COLO668 (cell line): Measurements from ENCODE around the gene SMIM24.

Source experiments
- DNase-seq: peaks from one replicate; lab custom pipeline; 2025; ENCODE audit not compliant: unreplicated experiment; lab: John Stamatoyannopoulos, UW

The SMIM24 gene

DNA sequence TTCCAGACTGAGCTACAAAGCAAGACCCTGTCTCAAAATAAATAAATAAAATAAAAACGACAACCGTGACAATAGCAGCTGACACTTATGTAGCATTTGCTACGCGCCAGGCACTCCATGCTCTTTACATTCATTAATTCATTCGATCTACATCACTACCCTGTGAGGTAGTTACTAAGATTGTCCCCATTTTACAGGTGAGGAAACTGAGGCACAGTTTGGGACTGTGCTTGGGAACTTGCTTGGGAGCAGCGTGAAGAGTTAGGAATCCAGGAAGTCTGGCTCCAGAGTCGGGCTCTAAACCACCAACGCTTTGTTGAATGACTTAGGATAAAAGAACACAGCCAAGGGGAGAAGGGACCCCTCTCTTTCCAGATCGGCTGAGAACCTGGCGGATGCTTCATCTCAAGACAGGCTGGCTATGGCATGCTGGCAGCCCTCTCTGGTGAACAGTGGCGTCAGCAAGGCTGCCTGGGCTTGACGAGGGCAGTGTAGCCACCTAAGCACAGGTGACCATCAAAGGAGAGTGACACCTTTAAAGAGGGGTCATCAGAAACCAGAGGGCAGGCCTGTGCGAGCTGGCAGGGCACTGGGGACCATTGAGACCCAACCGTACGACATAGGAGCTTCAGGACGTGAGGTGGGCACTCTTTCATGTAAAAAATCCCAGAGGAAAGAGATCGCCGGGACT lies 19.6 kb upstream of the SMIM24 start:
- DNase-seq, result peak; percentile 22

DNA sequence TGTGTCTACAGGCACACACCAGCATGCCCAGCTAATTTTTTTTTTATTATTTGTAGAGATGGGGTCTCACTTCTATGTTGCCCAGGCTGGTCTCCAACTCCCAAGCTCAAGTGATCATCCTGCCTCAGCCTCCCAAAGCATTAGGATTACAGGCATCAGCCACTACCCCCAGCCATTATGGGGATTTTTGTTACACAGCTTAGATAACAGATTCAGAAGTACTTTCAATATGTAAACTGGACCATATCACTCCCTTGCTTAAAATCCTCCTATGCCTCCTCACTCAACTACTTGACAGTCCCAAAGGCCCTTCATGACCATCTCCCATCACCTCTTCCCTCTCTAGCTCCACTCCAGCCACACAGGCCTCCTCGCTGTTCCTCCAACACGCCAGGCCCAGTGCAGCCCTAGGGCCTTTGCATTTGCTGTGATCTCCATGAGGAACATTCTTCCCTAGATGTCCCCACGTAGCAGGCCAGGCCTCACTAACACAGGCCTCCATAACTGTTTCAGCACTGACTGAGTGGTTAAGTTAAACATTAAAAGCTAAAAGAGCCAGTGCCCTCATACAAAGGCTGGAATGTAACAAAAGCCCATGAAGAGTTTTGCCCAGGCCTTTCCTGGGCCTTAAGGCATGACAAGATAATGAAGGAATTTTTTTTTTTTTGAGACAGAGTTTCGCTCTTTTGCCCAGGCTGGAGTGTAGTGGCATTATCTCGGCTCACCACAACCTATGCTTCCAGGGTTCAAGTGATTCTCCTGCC lies 17.6 kb upstream of the SMIM24 start:
- no peak for DNase-seq

DNA sequence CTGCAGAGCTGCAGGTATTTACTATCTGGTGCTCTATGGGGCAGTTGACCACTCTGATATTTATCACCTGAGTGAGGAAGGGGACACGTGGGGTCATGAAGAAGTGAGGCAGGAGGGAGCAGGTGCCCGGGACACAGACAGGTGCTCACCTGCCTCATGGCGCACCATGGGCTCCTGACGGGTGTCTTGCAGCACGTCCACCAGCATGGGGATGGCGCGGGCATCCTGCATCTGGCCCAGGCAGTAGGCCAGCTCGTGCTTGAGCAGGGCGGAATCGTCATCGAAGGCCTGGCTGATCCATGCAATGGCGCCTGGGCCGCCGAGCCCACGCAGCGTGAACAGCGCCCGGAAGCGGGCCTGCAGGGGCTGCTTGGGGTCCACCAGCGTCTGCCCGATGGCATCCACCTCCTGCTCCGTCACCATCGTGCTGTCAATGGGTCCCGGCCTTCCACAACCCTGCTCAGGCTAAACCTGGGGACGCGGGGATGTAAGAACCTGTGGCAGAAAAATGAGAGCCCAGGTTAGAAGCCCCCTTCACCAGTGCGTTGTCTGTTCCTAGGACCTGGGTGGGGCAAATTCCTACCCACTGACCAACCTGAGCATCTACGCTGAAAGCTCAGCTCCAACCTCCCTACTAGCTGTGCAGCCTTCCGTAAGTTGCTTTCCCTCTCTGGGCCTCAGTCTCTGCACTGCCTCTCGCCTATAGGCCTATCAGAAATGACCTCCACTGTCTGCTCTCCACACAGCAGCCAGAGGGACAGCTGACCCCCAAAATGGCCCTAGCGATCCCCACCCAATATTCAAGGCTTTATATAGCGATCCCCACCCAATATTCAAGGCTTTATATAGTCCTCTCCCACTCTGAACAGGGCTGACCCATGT lies 16.3 kb upstream of the SMIM24 start:
- no peak for DNase-seq

DNA sequence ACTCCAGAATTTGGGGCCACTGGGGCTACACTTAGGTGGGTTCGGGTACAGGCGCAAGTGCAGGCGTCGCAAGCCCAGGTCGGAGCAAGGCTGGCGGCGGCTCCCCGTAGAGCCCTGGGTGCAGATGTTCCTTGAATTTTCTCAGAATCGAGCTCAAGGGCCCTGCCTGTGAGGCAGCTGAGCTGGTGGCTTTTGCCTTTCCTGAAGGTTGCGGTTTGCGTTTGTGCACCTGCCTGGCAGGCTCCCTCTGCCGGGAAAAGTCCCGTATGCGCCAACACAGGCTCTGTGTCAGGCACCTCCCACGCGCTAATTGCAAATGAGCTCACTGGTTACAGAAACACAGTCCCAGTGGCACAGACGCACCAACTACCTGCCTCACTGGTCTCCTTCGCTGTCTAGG lies 14.2 kb upstream of the SMIM24 start:
- peak; percentile 51 for DNase-seq

DNA sequence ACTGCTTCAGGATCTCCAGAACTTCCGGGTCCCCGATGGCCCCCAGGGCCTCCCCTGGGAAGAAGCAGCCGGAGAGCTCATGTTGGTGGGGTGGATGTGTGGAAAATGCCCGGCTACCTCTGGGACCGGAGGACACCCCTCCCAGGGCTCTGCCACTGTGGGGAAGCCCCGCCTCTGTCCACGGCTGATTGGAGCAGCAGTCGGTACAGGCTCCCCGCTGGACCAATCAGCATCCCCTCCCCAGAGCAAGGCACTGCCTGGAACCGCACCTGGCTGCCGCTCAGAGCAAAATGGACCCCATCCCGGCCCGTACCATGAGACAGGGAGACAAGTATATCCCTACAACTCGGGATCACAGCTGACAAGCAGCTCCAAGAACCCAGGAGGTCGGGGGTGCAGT lies 13.7 kb upstream of the SMIM24 start:
- DNase-seq, result peak; percentile 11

DNA sequence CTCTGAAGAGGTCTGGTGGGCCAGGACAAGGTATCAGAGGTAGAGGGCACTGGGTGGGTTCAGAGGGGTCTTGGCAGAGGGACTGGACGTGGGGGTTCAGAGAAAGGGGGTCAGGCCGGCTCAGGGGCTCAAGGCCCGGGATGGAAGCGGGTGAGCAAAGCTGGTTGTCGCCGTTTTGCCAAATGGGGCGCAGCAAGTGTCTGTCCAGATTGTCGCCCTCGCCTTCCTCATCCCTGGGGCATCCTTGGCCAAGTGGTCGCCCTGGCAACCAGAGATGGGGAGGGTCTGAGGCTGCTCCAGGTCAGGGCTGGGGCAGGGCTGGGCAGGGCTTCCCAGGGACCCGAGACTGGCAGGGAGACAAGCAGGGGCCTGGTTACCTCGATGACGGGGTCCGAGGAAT lies 13.3 kb upstream of the SMIM24 start:
- DNase-seq, result no peak

DNA sequence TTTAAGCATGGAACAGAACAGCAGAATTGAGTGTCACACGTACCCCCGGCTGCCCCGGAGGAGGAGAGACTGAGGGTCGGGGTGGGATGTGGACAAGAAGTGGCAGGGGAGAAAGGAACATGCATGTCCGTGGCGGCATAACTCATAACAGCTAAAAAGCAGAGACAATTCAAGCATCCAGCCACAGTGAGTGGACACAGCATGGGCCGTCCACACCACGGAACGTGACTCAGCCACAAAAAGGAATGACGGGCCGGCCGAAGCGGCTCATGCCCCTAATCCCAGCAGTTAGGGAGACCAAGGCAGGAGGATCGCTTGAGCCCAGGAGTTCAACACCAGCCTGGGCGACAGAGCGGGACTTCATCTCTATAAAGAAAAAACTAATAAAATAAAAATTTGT lies 12.6 kb upstream of the SMIM24 start:
- DNase-seq, result no peak

DNA sequence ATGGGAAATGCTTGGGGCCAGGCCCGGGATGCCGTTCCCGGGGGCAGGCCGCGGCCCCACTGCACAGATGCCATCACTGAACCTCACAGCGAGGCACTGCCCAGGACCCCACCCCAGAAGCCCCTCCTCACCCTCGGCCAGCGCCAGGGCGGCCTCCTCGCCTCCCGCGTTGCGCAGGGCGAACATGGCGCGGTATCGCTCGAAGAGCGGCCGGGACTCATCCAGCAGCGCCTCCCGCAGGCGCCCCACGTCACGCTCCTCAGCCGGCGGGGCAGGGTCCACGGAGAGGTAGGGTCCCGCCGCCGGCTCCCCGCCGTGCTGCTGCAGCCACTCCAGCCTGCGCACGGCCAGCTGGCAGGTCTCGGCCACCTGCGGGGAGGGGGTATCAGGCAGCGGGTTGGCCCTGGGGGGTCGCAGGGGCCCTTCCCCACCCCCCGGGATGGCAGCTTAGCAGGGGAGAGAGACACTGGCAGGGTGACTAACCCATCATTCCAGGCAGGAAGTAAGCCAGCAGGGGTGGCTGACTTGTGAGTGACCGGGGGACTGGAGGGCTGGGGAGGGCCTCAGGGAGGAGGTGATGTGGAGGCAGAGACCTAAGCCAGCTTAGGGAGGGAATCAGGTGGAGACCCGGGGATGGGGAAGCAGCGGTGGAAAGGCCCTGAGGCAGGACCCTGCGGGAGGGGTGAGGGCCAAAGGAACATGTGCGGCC lies 12.0 kb upstream of the SMIM24 start:
- DNase-seq, result no peak

DNA sequence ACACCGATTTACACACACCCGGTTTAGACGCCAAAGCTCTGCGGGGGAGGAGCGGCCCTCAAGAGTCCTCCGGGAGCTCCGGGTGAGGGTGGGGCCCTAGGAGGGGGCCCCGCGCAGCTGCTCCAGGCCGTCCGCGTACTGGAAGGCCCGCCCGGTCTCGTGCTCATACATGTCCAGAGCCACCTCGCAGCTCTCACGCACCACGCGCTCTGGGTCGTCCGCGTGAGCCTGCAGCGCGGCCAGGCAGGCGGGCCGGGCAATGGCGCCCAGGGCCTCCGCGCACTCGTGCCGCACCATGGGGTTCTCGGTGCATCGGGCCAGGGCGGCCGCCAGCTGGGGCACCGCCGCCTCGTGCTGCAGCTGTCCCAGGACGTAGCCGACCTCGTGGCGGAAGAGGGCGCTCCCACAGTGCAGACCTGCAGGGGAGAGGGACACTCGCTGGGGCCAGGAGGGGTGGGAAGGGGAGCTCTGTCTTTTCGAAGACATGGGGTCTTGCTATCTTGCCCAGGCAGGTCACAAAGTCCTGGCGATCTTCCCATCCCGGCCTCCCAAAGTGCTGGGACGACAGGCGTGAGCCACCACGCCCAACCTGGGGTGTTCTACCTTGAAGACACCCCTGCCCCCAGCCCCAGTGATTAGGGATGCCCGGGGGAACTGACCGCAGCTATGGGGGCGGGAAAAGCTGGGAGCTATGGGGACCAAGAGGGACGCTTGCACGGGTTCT lies 11.2 kb upstream of the SMIM24 start:
- DNase-seq, result no peak

DNA sequence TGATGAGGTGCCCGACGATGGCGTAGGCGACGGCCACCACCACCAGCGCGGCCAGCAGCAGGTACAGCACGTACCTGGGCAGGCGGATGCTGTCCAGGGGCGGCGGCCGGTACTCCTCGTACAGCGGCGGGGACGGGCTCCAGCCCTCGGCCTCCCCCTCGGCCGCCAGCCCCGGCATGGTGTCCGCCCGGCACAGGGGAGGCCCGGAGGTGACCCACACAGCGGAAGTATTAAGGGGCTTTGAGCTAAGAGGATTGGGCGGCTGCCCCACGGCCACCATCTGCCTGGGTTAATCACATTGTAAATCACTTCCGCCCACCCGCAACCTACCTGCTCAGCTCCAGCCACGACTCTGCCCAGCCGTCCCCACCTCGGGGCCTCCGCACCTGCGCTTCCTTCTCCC lies 2.9 kb upstream of the SMIM24 start, which contains the start of gene SMIM44:
TSS of gene SMIM44 (minus strand) at position 216 of the 403 bp plus-strand sequence. CDS start at position 178, 38 bp downstream.
- DNase-seq, result peak; percentile 66

DNA sequence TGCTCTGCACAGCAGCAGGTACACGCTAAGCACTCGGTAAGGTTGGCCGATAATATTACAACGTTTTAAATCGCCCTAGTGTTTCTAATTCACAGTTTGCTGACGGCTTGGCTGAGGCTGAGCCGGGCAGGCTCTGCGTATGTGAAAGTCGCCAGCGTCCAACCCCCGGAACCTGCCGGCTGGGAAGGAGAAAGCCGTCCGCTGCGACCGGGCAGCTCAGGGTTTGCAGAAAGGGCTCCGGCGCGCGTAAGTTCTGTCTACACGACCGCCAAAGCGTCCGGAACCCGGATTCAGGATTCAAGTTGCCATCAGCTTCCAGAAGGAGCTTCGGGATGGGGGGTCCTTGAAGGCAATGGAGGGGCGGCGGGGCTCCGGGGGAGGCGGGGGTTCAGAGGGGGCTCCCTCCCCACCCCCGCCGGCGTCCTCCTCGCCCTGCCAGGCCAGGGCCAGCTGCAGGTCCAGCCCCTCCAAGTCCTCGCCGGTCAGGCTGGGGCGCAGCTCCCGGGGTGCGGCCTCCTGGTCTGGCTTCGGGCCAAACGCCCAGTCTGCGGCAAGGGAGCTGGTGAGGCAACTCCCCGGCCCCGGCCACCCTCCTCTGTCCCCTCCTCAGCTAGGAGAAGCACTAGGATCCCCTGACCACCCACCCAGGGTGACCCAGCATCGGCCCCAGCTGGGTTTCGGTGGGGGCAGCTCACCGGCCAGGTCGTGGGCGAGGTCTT lies 2.3 kb upstream of the SMIM24 start:
- peak; percentile 67 for DNase-seq

DNA sequence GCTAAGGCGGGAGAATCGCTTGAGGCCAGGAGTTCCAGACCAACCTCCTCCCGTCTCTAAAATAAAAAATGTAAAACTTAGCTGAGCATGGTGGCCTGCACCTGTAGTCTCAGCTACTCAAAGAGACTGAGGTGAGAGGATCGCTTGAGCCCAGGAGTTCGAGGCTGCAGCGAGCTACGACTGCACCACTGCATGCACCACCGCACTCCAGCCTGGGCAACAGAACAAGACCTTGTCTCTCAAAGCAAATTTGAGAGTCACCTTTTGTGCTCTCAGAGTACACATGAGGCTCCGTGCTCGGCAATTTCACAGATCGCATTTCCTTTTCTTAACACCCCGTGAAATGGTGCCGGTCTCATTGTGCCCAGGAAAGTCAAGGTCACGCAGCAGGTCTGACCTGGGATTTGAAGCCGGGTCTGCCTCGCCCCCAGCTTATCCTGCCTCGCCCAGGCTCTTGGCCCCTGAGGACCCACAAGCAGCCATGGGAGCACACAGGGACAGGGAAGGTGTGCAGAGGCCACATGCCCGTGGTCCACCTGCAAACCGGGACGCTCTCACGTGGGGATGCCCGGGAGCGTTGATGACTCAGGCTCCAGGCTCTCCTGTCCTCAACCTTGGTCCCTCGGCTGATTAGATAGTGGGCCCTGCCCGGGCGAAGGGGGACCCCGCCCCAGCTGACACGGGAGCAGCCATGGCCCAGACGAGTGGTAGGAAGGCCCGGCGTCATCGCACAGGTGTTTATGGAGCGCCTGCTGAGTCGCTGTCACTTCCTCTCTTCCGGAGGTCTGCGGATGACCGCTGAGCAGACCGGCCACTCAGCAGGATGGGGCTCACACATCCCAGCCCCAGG lies 1.1 kb upstream of the SMIM24 start:
- DNase-seq, result peak; percentile 47

DNA sequence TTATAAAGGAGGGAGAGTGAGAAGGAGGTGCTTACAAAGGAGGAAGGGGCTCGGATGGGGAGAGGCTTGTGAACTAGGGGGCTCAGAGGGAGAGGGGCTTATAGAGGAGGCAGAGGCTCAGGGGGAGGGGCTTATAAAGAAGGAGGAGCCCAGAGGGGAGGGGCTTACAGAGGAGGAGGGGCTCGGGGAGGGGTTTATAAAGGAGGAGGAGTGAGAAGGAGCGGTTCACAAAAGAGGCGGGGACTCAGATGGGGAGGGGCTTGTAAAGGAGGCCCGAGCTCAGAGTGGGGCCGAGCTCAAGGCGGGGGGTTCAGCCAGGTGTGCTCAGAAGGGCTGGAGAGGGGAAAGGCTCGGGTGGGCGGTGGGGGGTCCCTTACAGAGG lies 500 bp downstream of the SMIM24 start:
- DNase-seq, result peak; percentile 18

DNA sequence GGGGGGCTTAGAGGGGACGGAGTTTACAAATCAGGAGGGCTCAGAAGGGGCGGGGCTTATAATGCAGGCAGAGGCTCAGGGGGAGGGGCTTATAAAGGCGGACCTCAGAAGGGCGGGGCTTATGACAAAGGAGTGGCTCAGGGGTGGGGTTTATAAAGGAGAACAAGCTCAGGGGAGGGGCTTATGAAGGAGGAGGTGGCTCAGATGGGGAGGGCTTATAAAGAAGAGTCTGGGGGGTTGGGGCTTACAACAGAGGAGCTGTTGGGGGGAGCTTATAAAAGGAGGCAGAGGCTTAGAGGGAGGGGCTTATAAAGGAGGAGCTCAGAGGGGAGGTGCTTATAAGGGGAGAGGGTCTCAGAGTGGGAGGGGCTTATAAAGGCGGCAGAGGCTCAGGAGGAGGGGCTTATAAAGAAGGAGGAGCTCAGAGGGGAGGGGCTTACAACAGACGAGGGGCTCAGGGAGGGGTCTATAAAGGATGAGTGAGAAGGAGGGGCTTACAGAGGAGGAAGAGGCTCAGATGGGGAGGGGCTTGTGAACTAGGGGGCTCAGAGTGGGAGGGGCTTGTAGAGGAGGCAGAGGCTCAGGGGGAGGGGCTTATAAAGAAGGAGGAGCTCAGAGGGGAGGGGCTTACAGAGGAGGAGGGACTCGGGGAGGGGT lies 1.0 kb downstream of the SMIM24 start:
- DNase-seq, result no peak

DNA sequence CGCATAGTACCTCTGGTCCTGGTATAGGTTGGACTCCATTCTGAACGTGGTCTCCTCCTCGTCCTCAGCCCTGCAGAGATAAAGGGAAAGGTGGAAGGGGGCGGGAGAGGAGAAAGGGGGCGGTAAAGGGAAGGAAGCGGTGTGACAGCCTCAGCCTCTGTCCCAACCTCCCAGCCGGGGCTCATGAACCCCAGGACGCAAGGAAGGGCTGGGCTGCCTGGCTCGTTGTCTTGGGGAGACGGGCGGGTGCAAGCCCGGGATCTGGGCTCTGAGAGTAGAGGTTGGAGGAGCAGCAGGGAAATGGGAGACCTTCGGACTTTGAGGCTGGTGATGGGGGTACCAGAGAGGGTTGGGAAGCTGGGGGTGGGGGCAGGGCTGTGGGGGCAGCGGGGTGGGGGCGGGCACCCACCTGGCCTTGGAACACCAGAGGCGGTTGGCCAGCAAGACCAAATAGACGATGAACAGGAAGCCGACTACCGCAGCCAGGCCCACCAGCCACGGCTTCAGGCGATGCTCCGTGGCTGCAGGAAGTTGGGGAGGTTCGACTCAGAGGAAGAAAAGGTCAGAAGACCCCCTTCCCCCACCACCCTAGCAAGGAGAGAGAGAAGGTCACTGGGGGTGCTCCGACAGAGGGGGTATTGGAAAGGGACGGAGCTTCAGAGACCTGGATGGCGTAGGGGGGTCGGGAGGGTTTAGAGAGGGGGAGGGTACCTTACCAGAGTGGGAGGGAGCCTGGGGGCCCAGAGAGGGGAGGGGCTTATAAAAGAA lies 1.7 kb downstream of the SMIM24 start:
- no peak for DNase-seq

DNA sequence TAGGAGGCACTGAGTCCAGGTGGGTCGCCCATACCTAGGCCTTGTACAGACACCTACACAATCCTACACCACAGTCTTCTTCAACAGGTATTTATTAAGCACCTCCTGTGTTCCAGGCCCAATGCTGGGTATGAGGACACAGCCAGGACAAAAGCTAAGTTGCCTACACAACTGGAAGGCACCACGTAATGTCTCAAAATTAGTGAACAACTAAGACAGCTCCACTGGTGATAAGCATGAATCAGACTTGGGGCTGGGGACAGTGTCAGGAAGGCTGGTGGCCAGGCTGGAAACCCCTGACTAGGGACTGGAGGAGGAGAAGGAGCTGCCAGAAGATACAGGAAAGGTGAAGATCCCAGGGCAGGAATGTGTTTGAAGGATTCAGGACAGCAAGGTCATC lies 2.4 kb downstream of the SMIM24 start:
- no peak for DNase-seq

DNA sequence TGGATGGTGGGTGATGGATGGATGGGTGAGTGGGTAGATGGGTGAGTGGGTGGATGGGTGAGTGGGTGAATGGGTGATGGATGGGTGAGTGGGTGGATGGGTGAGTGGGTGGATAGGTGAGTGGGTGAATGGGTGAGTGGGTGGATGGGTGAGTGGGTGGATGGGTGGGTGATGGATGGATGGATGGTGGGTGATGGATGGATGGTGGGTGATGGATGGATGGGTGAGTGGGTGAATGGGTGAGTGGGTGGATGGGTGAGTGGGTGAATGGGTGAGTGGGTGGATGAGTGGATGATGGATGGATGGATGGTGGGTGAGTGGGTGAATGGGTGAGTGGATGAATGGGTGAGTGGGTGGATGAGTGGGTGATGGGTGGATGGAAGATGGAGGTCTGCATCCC lies 2.8 kb downstream of the SMIM24 start:
- no peak for DNase-seq

DNA sequence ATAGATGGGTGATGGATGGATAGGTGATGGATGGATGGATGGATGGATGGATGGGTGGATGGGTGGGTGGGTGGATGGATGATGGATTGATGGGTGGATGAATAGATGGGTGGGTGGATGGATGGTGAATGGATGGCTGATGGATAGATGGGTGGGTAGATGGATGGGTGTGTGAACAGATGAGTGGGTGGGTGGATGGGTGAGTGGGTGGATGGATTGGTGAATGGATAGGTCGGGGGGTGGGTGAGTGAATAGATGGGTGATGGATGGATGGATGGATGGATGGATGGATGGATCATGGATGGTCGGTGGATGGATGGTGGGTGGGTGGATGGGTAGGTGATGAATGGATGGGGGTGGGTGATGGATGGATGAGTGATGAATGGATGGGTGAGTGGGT lies 3.5 kb downstream of the SMIM24 start:
- no peak for DNase-seq
